Calu3 (cell line): ENCODE data around the gene RPS21. TPM values are rescaled to one million over a fixed set of nuclear protein-coding genes. Genes with fewer than 3 reads are reported as not detected.
A peak's percentile ranks its signal among the peaks of the same experiment; 100 is the strongest.

Experiments
- BruUV-seq: library from RNA; stranded (reverse); fragments of 400-500 nt; replicated peaks from 2 replicates; lab custom pipeline; 2021; lab: Mats Ljungman, UMichigan
- CTCF ChIA-PET: fragments of 300-600 bp; sonication (Branson Sonifier 250); formaldehyde crosslinking; loops from one replicate; lab custom pipeline; 2022; ENCODE audit warnings: antibody characterized with exemption; lab: Charles Lee
- DNase-seq: peaks from one replicate; pipeline ENCODE4 v3.0.0; 2022
- H3K27ac Mint-ChIP-seq: one replicate; pipeline ENCODE4 v1.8.0; 2022; ENCODE audit warnings: mixed read lengths; ENCODE audit not compliant: unreplicated experiment
- H3K27me3 Mint-ChIP-seq: one replicate; pipeline ENCODE4 v1.8.0; 2022; ENCODE audit warnings: mixed read lengths; ENCODE audit not compliant: unreplicated experiment
- H3K36me3 Mint-ChIP-seq: one replicate; pipeline ENCODE4 v1.8.0; 2022; ENCODE audit warnings: mild to moderate bottlenecking, moderate library complexity, mixed read lengths; ENCODE audit not compliant: insufficient read depth, unreplicated experiment
- H3K4me1 Mint-ChIP-seq: one replicate; pipeline ENCODE4 v1.8.0; 2022; ENCODE audit warnings: mild to moderate bottlenecking, low read depth, mixed read lengths; ENCODE audit not compliant: unreplicated experiment
- H3K4me3 Mint-ChIP-seq: one replicate; pipeline ENCODE4 v1.8.0; 2022; ENCODE audit warnings: mild to moderate bottlenecking, low read depth, moderate library complexity, mixed read lengths; ENCODE audit not compliant: unreplicated experiment
- H3K9me3 Mint-ChIP-seq: one replicate; pipeline ENCODE4 v1.8.0; 2022; ENCODE audit warnings: low read depth, mixed read lengths; ENCODE audit not compliant: unreplicated experiment
- CTCF ChIP-seq: fragments of 200-600 bp; IDR thresholded peaks from one replicate; pipeline ENCODE4 v1.8.0; 2022; ENCODE audit warnings: antibody characterized with exemption; ENCODE audit not compliant: unreplicated experiment
- intact Hi-C: fragments of 100-400 bp; cut with micrococcal nuclease; formaldehyde crosslinking; loops from one replicate; pipeline ENCODE4 v1.10.0; 2022; ENCODE audit not compliant: unreplicated experiment
- total RNA-seq: library from RNA; stranded (reverse); gene quantifications from 2 replicates; pipeline ENCODE4 v1.2.3, GENCODE V29; 2022

The RPS21 gene
- total RNA-seq, 1 experiment from 2014 or later: 1,936 TPM

- no peak for TF ChIP-seq CTCF
- Mint-ChIP-seq H3K27ac (no peak overlapping the region), H3K27me3 (no peaks in the 10 kb centered on the region), H3K4me1 (no peaks in the 10 kb centered on the region), H3K36me3 (peaks cover 94% of the 10 kb centered on the region), H3K4me3 (no peak overlapping the region), H3K9me3 (no peaks in the 10 kb centered on the region)
- intact Hi-C loops: no loop called here
- BruUV-seq: TSS peak; percentile 10
- DNase-seq: no peak
- CTCF ChIA-PET: no interaction called here
These were observed 44.0 kb upstream of the RPS21 start for GRCh38 chr20:62342910-62343309.

- Mint-ChIP-seq H3K4me1 (peaks cover 10% of the 10 kb centered on the region), H3K27ac (no peak overlapping the region), H3K4me3 (no peak overlapping the region), H3K27me3 (no peaks in the 10 kb centered on the region), H3K9me3 (peaks cover 3% of the 10 kb centered on the region), H3K36me3 (peaks cover 94% of the 10 kb centered on the region)
- BruUV-seq: no TSS peak
- CTCF ChIA-PET: no interaction called here
- intact Hi-C loops: no loop called here
- no peak for DNase-seq
- no peak for TF ChIP-seq CTCF
These were observed 42.8 kb upstream of the RPS21 start for GRCh38 chr20:62344092-62344491.

GRCh38 chr20:62344782-62345181 is 42.1 kb upstream of the RPS21 start:
- Mint-ChIP-seq H3K36me3 (peaks cover 94% of the 10 kb centered on the region), H3K27me3 (no peaks in the 10 kb centered on the region), H3K27ac (no peak overlapping the region), H3K4me3 (no peak overlapping the region), H3K4me1 (peaks cover 17% of the 10 kb centered on the region), H3K9me3 (peaks cover 3% of the 10 kb centered on the region)
- CTCF ChIA-PET: no interaction called here
- TF ChIP-seq CTCF: no peak
- DNase-seq: no peak
- intact Hi-C loops: no loop called here
- TSS peak; percentile 11 for BruUV-seq

- no peak for DNase-seq
- Mint-ChIP-seq H3K9me3 (peaks cover 3% of the 10 kb centered on the region), H3K4me1 (peaks cover 25% of the 10 kb centered on the region), H3K27me3 (no peaks in the 10 kb centered on the region), H3K27ac (no peak overlapping the region), H3K4me3 (no peak overlapping the region), H3K36me3 (peaks cover 96% of the 10 kb centered on the region)
- no TSS peak for BruUV-seq
- intact Hi-C loops: no loop called here
- CTCF ChIA-PET: no interaction called here
- TF ChIP-seq CTCF: no peak
These were observed 41.1 kb upstream of the RPS21 start for GRCh38 chr20:62345681-62346370.
